HCT116 (cell line): ENCODE data around the gene POLRMT. TPM values are rescaled to one million over a fixed set of nuclear protein-coding genes. Genes with fewer than 3 reads are reported as not detected.

Experiments
- ATAC-seq: fragments of 200-7000 bp; cut with Tn5 transposase; 2 replicates; pipeline ENCODE4 v1.9.1; 2020; ENCODE audit warnings: mild to moderate bottlenecking, moderate library complexity
- BruUV-seq: library from RNA; stranded (reverse); fragments of 400-500 nt; replicated peaks from 2 replicates; lab custom pipeline; 2021; lab: Mats Ljungman, UMichigan
- CTCF ChIA-PET: fragments of 300-600 bp; sonication (Branson Sonifier 250); formaldehyde crosslinking; loops from one replicate; lab custom pipeline; 2021; ENCODE audit warnings: antibody characterized with exemption; lab: Charles Lee
- POLR2A ChIA-PET: fragments of 300-600, 350-600 bp; sonication (Branson Sonifier 250); formaldehyde crosslinking; loops from one replicate; lab custom pipeline; 2021; ENCODE audit warnings: antibody characterized with exemption; lab: Charles Lee
- RAD21 ChIA-PET, 2 experiments: fragments of 300-600 bp; sonication (Branson Sonifier 250); formaldehyde crosslinking; loops; one replicate each; lab custom pipeline; 2023; ENCODE audit warnings: low total read pairs in 2 of 2; ENCODE audit not compliant: uncharacterized antibody in 2 of 2, unreplicated experiment in 2 of 2, low non-redundant PET in 1 of 2; lab: Charles Lee
- DNase-seq: peaks from one replicate; pipeline ENCODE4 v3.0.0-alpha.2; 2010; ENCODE audit warnings: low read depth, low spot score
- H2AFZ ChIP-seq: fragments of 200-600 bp; shearing (Covaris generic), sonication (generic); 2 replicates; pipeline ENCODE4 v1.6.1; 2017; ENCODE audit warnings: low read depth, mixed run types, mixed read lengths, antibody characterized with exemption, low read length; ENCODE audit not compliant: poor library complexity, severe bottlenecking
- H3K27ac ChIP-seq: 2 replicates; pipeline ENCODE4 v1.5.1; 2012; ENCODE audit warnings: low read depth, low read length
- H3K27me3 ChIP-seq: fragments of 200-600 bp; sonication (generic); 2 replicates; pipeline ENCODE4 v1.6.1; 2016; ENCODE audit warnings: mixed run types, low read length, mixed read lengths; ENCODE audit not compliant: insufficient read depth
- H3K36me3 ChIP-seq, 2 experiments: fragments of 200-500 bp in 1 of 2; fragments of 200-600 bp in 1 of 2; sonication (Bioruptor generic) in 1 of 2; sonication (generic) in 1 of 2; 2 replicates each; pipeline versions ENCODE4 v1.5.1 to v1.6.1; 2014 to 2016; ENCODE audit warnings: low read length in 2 of 2, inconsistent platforms in 1 of 2, mixed read lengths in 1 of 2, mixed run types in 1 of 2; ENCODE audit not compliant: insufficient read depth in 2 of 2, control insufficient read depth in 1 of 2
- H3K4me1 ChIP-seq, 2 experiments: fragments of 200-600 bp in 1 of 2; sonication (generic) in 1 of 2; 2 replicates each; pipeline versions ENCODE4 v1.5.1 to v1.6.1; 2012 to 2017; ENCODE audit warnings: low read length in 2 of 2, inconsistent platforms in 1 of 2, mild to moderate bottlenecking in 1 of 2, mixed read lengths in 1 of 2, mixed run types in 1 of 2, moderate library complexity in 1 of 2; ENCODE audit not compliant: insufficient read depth in 2 of 2, control insufficient read depth in 1 of 2
- H3K4me2 ChIP-seq: fragments of 200-600 bp; sonication (generic); 2 replicates; pipeline ENCODE4 v1.6.1; 2017; ENCODE audit warnings: mixed run types, low read length, mixed read lengths
- H3K4me3 ChIP-seq, 2 experiments: fragments of 200-600 bp in 1 of 2; sonication (generic) in 1 of 2; replicated peaks in 1 of 2; 2 replicates each; pipeline ENCODE4 v1.5.1; 2011 to 2016; ENCODE audit warnings: low read length in 2 of 2, control low read depth in 1 of 2, low read depth in 1 of 2, mild to moderate bottlenecking in 1 of 2, mixed read lengths in 1 of 2, mixed run types in 1 of 2
- H3K79me2 ChIP-seq: fragments of 200-600 bp; sonication (generic); 2 replicates; pipeline ENCODE4 v1.6.1; 2017; ENCODE audit warnings: mild to moderate bottlenecking, mixed run types, low read length, moderate library complexity, mixed read lengths; ENCODE audit not compliant: insufficient read depth
- H3K9ac ChIP-seq: fragments of 200-600 bp; sonication (generic); 2 replicates; pipeline ENCODE4 v1.6.1; 2016; ENCODE audit warnings: low read length, mixed read lengths
- H3K9me2 ChIP-seq: fragments of 200-600 bp; sonication (generic), shearing (Covaris generic); 2 replicates; pipeline ENCODE4 v1.6.1; 2017; ENCODE audit warnings: mixed run types, mild to moderate bottlenecking, moderate library complexity; ENCODE audit not compliant: insufficient read depth
- H3K9me3 ChIP-seq, 2 experiments: fragments of 200-500 bp in 1 of 2; fragments of 200-600 bp in 1 of 2; sonication (Bioruptor generic) in 1 of 2; sonication (generic) in 1 of 2; 2 replicates each; pipeline ENCODE4 v1.6.1; 2014 to 2017; ENCODE audit warnings: low read length in 2 of 2, mixed read lengths in 2 of 2, inconsistent platforms in 1 of 2, low read depth in 1 of 2, mild to moderate bottlenecking in 1 of 2, mixed run types in 1 of 2, moderate library complexity in 1 of 2; ENCODE audit not compliant: control insufficient read depth in 1 of 2, insufficient read depth in 1 of 2
- H4K20me1 ChIP-seq: fragments of 200-600 bp; sonication (generic), shearing (Covaris generic); 2 replicates; pipeline ENCODE4 v1.6.1; 2017; ENCODE audit warnings: mixed run types, mild to moderate bottlenecking, moderate library complexity; ENCODE audit not compliant: insufficient read depth
- CBX3 ChIP-seq: IDR thresholded peaks from 2 replicates; pipeline ENCODE4 v1.6.1; 2012; ENCODE audit warnings: low read depth
- CEBPB ChIP-seq: IDR thresholded peaks from 2 replicates; pipeline ENCODE4 v1.6.1; 2012; ENCODE audit warnings: low read depth
- EZH2 ChIP-seq: fragments of 200-600 bp; sonication (generic); IDR thresholded peaks from 2 replicates; pipeline ENCODE4 v1.6.1; 2017; ENCODE audit warnings: antibody characterized with exemption, mixed run types
- FOSL1 ChIP-seq: IDR thresholded peaks from 2 replicates; pipeline ENCODE4 v1.6.1; 2012; ENCODE audit warnings: low read depth
- JUND ChIP-seq: IDR thresholded peaks from 2 replicates; pipeline ENCODE4 v1.6.1; 2012
- POLR2A ChIP-seq: IDR thresholded peaks from 2 replicates; pipeline ENCODE4 v1.7.0; 2011; ENCODE audit warnings: borderline replicate concordance; ENCODE audit not compliant: insufficient read depth, insufficient read length; ENCODE audit errors: extremely low read depth
- POLR2AphosphoS5 ChIP-seq: IDR thresholded peaks from 2 replicates; pipeline ENCODE4 v1.6.1; 2011; ENCODE audit warnings: mild to moderate bottlenecking, low read depth, low read length, moderate library complexity
- RAD21 ChIP-seq: IDR thresholded peaks from 2 replicates; pipeline ENCODE4 v1.6.1; 2012; ENCODE audit warnings: low read depth, mild to moderate bottlenecking
- SIN3A ChIP-seq: IDR thresholded peaks from 2 replicates; pipeline ENCODE4 v1.6.1; 2012; ENCODE audit warnings: low read depth
- SP1 ChIP-seq: IDR thresholded peaks from 2 replicates; pipeline ENCODE4 v1.6.1; 2012; ENCODE audit warnings: low read depth
- TCF7L2 ChIP-seq: IDR thresholded peaks from 2 replicates; pipeline ENCODE4 v1.7.0; 2011; ENCODE audit warnings: borderline replicate concordance, inconsistent platforms; ENCODE audit not compliant: insufficient read depth, insufficient read length; ENCODE audit errors: extremely low read depth
- YY1 ChIP-seq: IDR thresholded peaks from 2 replicates; pipeline ENCODE4 v1.6.1; 2011; ENCODE audit warnings: low read length, low read depth, moderate library complexity, mild to moderate bottlenecking; ENCODE audit not compliant: insufficient replicate concordance; ENCODE audit errors: extremely low read depth
- ZFX ChIP-seq: fragments of 450-650 bp; IDR thresholded peaks from 2 replicates; pipeline ENCODE4 v1.6.1; 2017
- ZNF274 ChIP-seq: fragments of 200-500 bp; sonication (Bioruptor generic); IDR thresholded peaks from 2 replicates; pipeline ENCODE4 v1.6.1; 2014; ENCODE audit warnings: mild to moderate bottlenecking, low read depth, low read length, inconsistent platforms
- intact Hi-C: fragments of 100-400 bp; cut with micrococcal nuclease; formaldehyde crosslinking; loops from 2 replicates; pipeline ENCODE4 v1.10.0; 2022
- total RNA-seq: library from RNA; stranded (reverse); gene quantifications from one replicate; pipeline ENCODE4 v1.2.1, GENCODE V29; 2021; ENCODE audit not compliant: unreplicated experiment
- TF ChIP-seq, protein P1 (sequence below): IDR thresholded peaks from 2 replicates; pipeline ENCODE4 v1.6.1; 2012; ENCODE audit warnings: low read depth
- TF ChIP-seq, protein P2 (sequence below): IDR thresholded peaks from 2 replicates; pipeline ENCODE4 v1.6.1; 2012
- TF ChIP-seq, protein P3 (sequence below): IDR thresholded peaks from 2 replicates; pipeline ENCODE4 v1.6.1; 2012

Gene POLRMT
- total RNA-seq, 1 experiment from 2014 or later, result 138 TPM

DNA sequence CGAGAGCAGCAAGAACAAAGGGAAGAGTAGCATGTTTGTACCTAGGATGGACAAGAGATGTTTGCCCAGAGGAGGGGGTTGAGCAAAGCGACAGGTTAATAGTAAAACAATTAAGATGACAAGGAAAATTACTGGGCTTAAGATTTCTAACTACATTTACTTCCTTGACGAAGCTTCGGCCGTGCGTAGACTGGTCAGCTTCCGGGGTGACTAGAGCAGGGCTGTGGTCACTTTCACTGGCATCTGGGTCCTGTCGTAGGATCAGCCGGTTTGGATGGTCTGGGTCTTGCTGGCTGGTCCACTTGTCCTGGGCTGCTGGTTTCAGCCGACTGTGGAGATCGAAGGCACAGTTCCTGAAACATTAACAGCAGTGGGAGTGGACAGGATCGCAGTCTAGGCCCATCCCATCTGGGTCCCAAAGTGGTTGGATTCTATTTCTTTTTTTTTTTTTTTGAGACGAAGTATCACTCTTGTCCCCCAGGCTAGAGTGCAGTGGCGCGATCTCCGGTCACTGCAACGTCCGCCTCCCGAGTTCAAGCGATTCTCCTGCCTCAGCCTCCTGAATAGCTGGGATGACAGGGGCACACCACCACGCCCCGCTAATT, 65.9 kb downstream of the POLRMT start:
- no peak overlapping the region for H2AFZ ChIP-seq
- TF ChIP-seq, protein P1, sequence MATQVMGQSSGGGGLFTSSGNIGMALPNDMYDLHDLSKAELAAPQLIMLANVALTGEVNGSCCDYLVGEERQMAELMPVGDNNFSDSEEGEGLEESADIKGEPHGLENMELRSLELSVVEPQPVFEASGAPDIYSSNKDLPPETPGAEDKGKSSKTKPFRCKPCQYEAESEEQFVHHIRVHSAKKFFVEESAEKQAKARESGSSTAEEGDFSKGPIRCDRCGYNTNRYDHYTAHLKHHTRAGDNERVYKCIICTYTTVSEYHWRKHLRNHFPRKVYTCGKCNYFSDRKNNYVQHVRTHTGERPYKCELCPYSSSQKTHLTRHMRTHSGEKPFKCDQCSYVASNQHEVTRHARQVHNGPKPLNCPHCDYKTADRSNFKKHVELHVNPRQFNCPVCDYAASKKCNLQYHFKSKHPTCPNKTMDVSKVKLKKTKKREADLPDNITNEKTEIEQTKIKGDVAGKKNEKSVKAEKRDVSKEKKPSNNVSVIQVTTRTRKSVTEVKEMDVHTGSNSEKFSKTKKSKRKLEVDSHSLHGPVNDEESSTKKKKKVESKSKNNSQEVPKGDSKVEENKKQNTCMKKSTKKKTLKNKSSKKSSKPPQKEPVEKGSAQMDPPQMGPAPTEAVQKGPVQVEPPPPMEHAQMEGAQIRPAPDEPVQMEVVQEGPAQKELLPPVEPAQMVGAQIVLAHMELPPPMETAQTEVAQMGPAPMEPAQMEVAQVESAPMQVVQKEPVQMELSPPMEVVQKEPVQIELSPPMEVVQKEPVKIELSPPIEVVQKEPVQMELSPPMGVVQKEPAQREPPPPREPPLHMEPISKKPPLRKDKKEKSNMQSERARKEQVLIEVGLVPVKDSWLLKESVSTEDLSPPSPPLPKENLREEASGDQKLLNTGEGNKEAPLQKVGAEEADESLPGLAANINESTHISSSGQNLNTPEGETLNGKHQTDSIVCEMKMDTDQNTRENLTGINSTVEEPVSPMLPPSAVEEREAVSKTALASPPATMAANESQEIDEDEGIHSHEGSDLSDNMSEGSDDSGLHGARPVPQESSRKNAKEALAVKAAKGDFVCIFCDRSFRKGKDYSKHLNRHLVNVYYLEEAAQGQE, result no peak
- TF ChIP-seq, protein P2, sequence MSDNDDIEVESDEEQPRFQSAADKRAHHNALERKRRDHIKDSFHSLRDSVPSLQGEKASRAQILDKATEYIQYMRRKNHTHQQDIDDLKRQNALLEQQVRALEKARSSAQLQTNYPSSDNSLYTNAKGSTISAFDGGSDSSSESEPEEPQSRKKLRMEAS, result no peak
- TF ChIP-seq EZH2 (no peak), TCF7L2 (no peak), POLR2A (no peak), RAD21 (no peak), CEBPB (no peak), POLR2AphosphoS5 (no peak), JUND (no peak), ZNF274 (no peak), FOSL1 (no peak), ZFX (no peak), CBX3 (no peak), YY1 (no peak), SIN3A (no peak), SP1 (no peak)
- TF ChIP-seq, protein P3, sequence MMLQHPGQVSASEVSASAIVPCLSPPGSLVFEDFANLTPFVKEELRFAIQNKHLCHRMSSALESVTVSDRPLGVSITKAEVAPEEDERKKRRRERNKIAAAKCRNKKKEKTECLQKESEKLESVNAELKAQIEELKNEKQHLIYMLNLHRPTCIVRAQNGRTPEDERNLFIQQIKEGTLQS, result no peak
- TF ChIP-seq, all 23 proteins: peak for 0
- DNase-seq (no peak), ATAC-seq (no peak)
- no peak overlapping the region for H3K9ac ChIP-seq
- POLR2A ChIA-PET, result interaction anchor here (2.1 kb wide), 1 partner anchor 11 kb away, joined by 6 read pairs; no protein-coding TSS in a partner anchor
- no peaks in the 10 kb centered on the region for H3K9me3 ChIP-seq
- peaks cover 2 to 17% of the 10 kb centered on the region in 2 experiments; a peak in 2 of 4 replicates for H3K4me1 ChIP-seq
- no peaks in the 10 kb centered on the region for H4K20me1 ChIP-seq
- BruUV-seq, result no TSS peak
- CTCF ChIA-PET, result interaction anchor here (0.8 to 1.1 kb wide), 2 partner anchors 12 to 57 kb away, joined by 3 read pairs; no protein-coding TSS in a partner anchor
- H3K27ac ChIP-seq, result no peak overlapping the region
- no peaks in the 10 kb centered on the region for H3K9me2 ChIP-seq
- no peaks in the 10 kb centered on the region for H3K27me3 ChIP-seq
- H3K36me3 ChIP-seq, result peaks cover 0 to 3% of the 10 kb centered on the region in 2 experiments; a peak in 1 of 4 replicates
- H3K79me2 ChIP-seq, result no peaks in the 10 kb centered on the region; the same call in 1 of the 2 replicates
- H3K4me3 ChIP-seq, result no peak overlapping the region
- H3K4me2 ChIP-seq, result no peak overlapping the region
- intact Hi-C loops, result no loop called here
- RAD21 ChIA-PET, result interaction anchor here in 1 of 2 experiments (0.7 kb wide), 1 partner anchor 293 kb away, joined by 3 read pairs; no protein-coding TSS in a partner anchor
